Lung (tissue), 12 donors: ENCODE results near the gene MYLK. TPM values are rescaled to one million over a fixed set of nuclear protein-coding genes. Genes with fewer than 3 reads are reported as not detected.

Source experiments
- ATAC-seq: fragments of 200-7000 bp; cut with Tn5 transposase; one replicate; pipeline ENCODE4 v1.9.1; 2020; ENCODE audit warnings: moderate number of reproducible peaks; ENCODE audit not compliant: insufficient read depth, low FRiP score
- DNase-seq, 3 donors: peaks; one replicate each; pipeline ENCODE4 v3.0.0-alpha.2; 2013 to 2017
- H3K27ac ChIP-seq, 2 donors: one replicate each; pipeline ENCODE4 v1.5.1; 2013; ENCODE audit warnings: mild to moderate bottlenecking in 2 of 2, moderate library complexity in 2 of 2, control low read depth in 1 of 2, inconsistent platforms in 1 of 2, low read depth in 1 of 2, low read length in 1 of 2
- H3K27me3 ChIP-seq, 3 donors: one replicate each; pipeline ENCODE4 v1.5.1; 2013; ENCODE audit warnings: low read length in 2 of 3; ENCODE audit not compliant: control insufficient read depth in 3 of 3, insufficient read depth in 3 of 3
- H3K36me3 ChIP-seq, 4 donors: one replicate each; pipeline ENCODE4 v1.5.1; 2013; ENCODE audit warnings: low read length in 4 of 4, mild to moderate bottlenecking in 1 of 4, moderate library complexity in 1 of 4; ENCODE audit not compliant: control insufficient read depth in 4 of 4, insufficient read depth in 4 of 4
- H3K4me1 ChIP-seq, 5 donors: one replicate each; pipeline ENCODE4 v1.5.1; 2013; ENCODE audit warnings: low read length in 5 of 5, mild to moderate bottlenecking in 2 of 5, moderate library complexity in 1 of 5; ENCODE audit not compliant: control insufficient read depth in 5 of 5, insufficient read depth in 5 of 5
- H3K4me3 ChIP-seq: one replicate; pipeline ENCODE4 v1.5.1; 2013; ENCODE audit warnings: mild to moderate bottlenecking, control low read depth, moderate library complexity
- H3K9ac ChIP-seq, 2 donors: one replicate each; pipeline ENCODE4 v1.5.1; 2013; ENCODE audit warnings: low read length in 2 of 2, control low read depth in 1 of 2; ENCODE audit not compliant: insufficient read depth in 1 of 2
- H3K9me3 ChIP-seq, 4 donors: one replicate each; pipeline ENCODE4 v1.5.1; 2013; ENCODE audit warnings: low read length in 3 of 4, mild to moderate bottlenecking in 1 of 4, moderate library complexity in 1 of 4; ENCODE audit not compliant: control insufficient read depth in 4 of 4, insufficient read depth in 3 of 4
- WGBS, 2 donors: extraction: QIAGEN DNeasy Blood & Tissue Kit; methylation state at CpG; one replicate each; pipeline ENCODE4 v1.1.7; 2013; 5-methylcytosine and 5-hydroxymethylcytosine counted together
- polyA plus RNA-seq, 2 donors: library from polyadenylated mRNA; stranded (reverse); fragments of 200-250 nt; gene quantifications; one replicate each; pipeline ENCODE4 v1.2.1, GENCODE V29; 2013
- total RNA-seq, 2 donors: library from RNA; depleted of rRNA in 1 of 2; stranded (reverse); fragments of >200 nt in 1 of 2; gene quantifications; one replicate each; pipeline ENCODE4 v1.2.1, GENCODE V29; 2014 to 2021
- TF ChIP-seq, protein P1 (sequence below): IDR thresholded peaks from 2 replicates; pipeline ENCODE4 v1.5.1; 2012; ENCODE audit warnings: mild to moderate bottlenecking; ENCODE audit errors: control extremely low read depth, extremely low read depth
- donor health status: control.
- donor health status: control.
- donor health status: Bipolar disorder and iron deficiency.
- donor health status: healthy.
- donor health status: DM: yes; HTN: yes; CAD: no.

Gene MYLK
- total and polyA plus RNA-seq, 4 donors: 23.3 to 324 (median 112) TPM

DNA sequence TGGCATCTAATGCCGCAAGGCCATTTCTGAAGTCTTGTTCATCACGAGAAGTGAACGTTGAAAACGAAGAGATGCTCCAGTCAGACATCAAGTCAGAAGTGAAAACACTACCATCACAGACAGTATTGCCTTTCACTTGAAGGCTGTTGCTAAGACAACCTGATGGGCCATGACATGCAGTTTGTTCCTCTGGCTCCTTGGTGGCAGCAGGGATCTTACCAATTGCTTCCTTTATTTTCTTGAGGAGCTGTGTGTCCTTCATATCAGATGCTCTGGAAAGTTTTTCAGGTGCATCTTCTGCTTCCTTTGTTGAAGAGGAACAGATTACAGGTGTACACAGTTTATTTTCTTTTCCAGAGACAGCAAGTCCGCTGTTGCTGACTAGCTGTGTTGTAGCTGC, 30.7 kb upstream of the MYLK start:
- Histone ChIP-seq H3K9me3 (peaks cover 0 to 5% (median 0%) of the 10 kb centered on the region in 4 donors), H3K9ac (no peak overlapping the region), H3K36me3 (peaks cover 0 to 28% (median 9%) of the 10 kb centered on the region in 4 donors), H3K4me3 (no peak overlapping the region), H3K27me3 (no peaks in the 10 kb centered on the region), H3K4me1 (peaks cover 0 to 11% (median 0%) of the 10 kb centered on the region in 5 donors), H3K27ac (no peak overlapping the region)
- DNase-seq (peak in 1 of 3 donors; percentile 12), ATAC-seq (no peak)
- TF ChIP-seq, protein P1, sequence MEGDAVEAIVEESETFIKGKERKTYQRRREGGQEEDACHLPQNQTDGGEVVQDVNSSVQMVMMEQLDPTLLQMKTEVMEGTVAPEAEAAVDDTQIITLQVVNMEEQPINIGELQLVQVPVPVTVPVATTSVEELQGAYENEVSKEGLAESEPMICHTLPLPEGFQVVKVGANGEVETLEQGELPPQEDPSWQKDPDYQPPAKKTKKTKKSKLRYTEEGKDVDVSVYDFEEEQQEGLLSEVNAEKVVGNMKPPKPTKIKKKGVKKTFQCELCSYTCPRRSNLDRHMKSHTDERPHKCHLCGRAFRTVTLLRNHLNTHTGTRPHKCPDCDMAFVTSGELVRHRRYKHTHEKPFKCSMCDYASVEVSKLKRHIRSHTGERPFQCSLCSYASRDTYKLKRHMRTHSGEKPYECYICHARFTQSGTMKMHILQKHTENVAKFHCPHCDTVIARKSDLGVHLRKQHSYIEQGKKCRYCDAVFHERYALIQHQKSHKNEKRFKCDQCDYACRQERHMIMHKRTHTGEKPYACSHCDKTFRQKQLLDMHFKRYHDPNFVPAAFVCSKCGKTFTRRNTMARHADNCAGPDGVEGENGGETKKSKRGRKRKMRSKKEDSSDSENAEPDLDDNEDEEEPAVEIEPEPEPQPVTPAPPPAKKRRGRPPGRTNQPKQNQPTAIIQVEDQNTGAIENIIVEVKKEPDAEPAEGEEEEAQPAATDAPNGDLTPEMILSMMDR: no peak
- 74 to 77% methylated on average over 5 of the region's 5 CpGs for WGBS, 2 donors

DNA sequence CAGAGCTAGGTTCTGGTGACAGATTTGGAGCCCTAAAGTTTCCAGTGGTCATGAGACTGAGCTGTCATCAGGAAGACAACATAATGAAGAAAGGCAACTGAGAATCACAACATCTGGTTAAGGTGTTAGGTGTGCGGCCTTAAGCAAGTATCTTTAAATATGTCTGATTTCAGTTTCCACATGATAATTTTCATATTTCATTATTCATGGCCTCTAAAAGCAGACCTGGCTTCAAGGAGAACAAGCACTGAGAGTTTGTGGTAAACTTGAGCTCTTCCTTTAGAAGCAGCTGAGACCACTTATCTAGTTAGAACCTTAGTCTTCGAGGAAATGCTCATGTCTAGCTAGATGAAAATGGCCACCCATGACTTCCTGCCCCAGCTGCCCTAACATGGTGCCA, 25.7 kb upstream of the MYLK start:
- WGBS, 2 donors: 93 to 97% methylated on average over 2 of the region's 2 CpGs
- no peak overlapping the region for H3K27ac ChIP-seq

DNA sequence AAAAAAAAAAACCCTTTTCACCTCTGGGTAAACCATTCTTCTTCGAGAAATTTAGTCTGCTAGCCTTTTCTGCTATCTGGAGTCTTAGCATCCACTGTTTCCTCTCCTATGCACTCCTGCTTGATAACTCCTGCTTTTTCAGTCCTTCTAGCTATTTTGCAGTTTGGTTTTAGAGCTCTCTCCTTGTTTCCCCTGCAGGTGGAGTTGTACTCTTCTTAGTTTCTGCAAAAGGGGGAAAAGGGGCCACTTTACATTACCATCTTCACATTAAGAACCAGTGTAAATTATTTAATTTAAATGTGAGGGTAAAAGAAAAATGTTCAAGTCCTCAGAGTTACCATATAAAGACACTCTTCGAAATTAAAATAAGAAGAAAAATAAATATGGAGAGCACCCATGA, 23.6 kb upstream of the MYLK start:
- no peaks in the 10 kb centered on the region for H3K4me1 ChIP-seq
- no peak overlapping the region for H3K9ac ChIP-seq
- 78 to 79% methylated on average over 2 of the region's 2 CpGs for WGBS, 2 donors
- H3K9me3 ChIP-seq: no peaks in the 10 kb centered on the region
- TF ChIP-seq, protein P1: no peak
- no peak overlapping the region for H3K4me3 ChIP-seq
- DNase-seq (no peak), ATAC-seq (no peak)
- H3K36me3 ChIP-seq: no peaks in the 10 kb centered on the region
- H3K27ac ChIP-seq: no peak overlapping the region
- no peaks in the 10 kb centered on the region for H3K27me3 ChIP-seq

More for the DNA sequence above, 25.7 kb upstream of the MYLK start:
- TF ChIP-seq, protein P1: no peak
- H3K9ac ChIP-seq: no peak overlapping the region
- ATAC-seq (no peak), DNase-seq (no peak)
- H3K4me3 ChIP-seq: no peak overlapping the region
- no peaks in the 10 kb centered on the region for H3K9me3 ChIP-seq
- H3K4me1 ChIP-seq: peaks cover 0 to 11% (median 0%) of the 10 kb centered on the region in 5 donors
- peaks cover 0 to 2% (median under 1%) of the 10 kb centered on the region in 4 donors for H3K36me3 ChIP-seq
- H3K27me3 ChIP-seq: no peaks in the 10 kb centered on the region

DNA sequence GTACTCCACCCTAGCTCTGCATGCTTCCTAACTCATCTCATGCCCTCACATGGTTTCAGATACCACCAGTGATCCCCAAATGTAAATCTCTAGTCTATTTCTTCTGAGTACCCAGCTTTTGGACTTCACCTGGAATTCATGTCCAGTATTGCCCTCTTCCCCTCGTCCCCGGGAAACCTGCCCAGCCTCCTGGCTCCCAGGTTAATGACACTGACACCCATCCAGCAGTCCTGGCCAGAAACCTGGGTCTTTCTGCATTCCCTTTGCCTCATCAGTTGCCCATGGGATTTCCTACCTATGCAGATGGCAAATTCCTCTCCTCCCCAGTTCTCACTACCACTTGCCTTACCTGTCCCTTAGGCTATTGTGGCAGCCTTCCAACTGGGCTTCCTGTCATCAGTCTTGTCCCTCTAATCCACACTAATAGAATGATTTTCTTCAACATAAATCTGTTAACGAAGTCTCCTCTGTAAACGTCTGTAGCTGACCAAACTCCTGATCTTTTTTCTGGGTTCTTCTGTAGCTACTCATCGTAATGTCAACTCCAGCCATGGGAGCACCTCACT, 15.3 kb upstream of the MYLK start:
- Histone ChIP-seq H3K27ac (no peak overlapping the region), H3K9ac (no peak overlapping the region), H3K36me3 (no peaks in the 10 kb centered on the region), H3K4me1 (no peaks in the 10 kb centered on the region), H3K27me3 (no peaks in the 10 kb centered on the region), H3K4me3 (no peak overlapping the region), H3K9me3 (no peaks in the 10 kb centered on the region)
- DNase-seq: no peak
- WGBS, 2 donors: 88 to 94% methylated on average over 5 of the region's 5 CpGs
- ATAC-seq: no peak
- TF ChIP-seq, protein P1: no peak
